Loucy (cell line): ENCODE results near the gene FMNL3.

Experiments used
- H2AFZ ChIP-seq: fragments of 200-600 bp; sonication (generic); 2 replicates; pipeline ENCODE4 v1.6.0; 2016; ENCODE audit warnings: antibody characterized with exemption, mild to moderate bottlenecking, low read length, moderate library complexity
- H3F3A ChIP-seq: fragments of 200-600 bp; 2 replicates; pipeline ENCODE4 v1.6.0; 2016; ENCODE audit warnings: antibody characterized with exemption, low read depth, mild to moderate bottlenecking
- H3K27me3 ChIP-seq: fragments of 200-600 bp; sonication (generic); 2 replicates; pipeline ENCODE4 v1.6.1; 2014; ENCODE audit warnings: low read length, mild to moderate bottlenecking; ENCODE audit not compliant: insufficient read depth, poor library complexity, severe bottlenecking
- H3K36me3 ChIP-seq: fragments of 200-600 bp; sonication (generic); 2 replicates; pipeline ENCODE4 v1.6.1; 2016; ENCODE audit warnings: low read length; ENCODE audit not compliant: insufficient read depth
- H3K4me1 ChIP-seq: fragments of 200-600 bp; sonication (generic); 2 replicates; pipeline ENCODE4 v1.5.1; 2014; ENCODE audit warnings: low read length, mild to moderate bottlenecking; ENCODE audit not compliant: insufficient read depth, poor library complexity, severe bottlenecking
- H3K4me2 ChIP-seq: fragments of 200-600 bp; sonication (generic); 2 replicates; pipeline ENCODE4 v1.6.0; 2014; ENCODE audit warnings: antibody characterized with exemption, low read length, low read depth, mild to moderate bottlenecking; ENCODE audit not compliant: poor library complexity, severe bottlenecking
- H3K4me3 ChIP-seq: fragments of 200-600 bp; sonication (generic); 2 replicates; pipeline ENCODE4 v1.5.1; 2014; ENCODE audit warnings: low read length, mild to moderate bottlenecking, mixed read lengths; ENCODE audit not compliant: poor library complexity, severe bottlenecking
- H3K79me2 ChIP-seq: fragments of 200-600 bp; sonication (generic); 2 replicates; pipeline ENCODE4 v1.6.1; 2014; ENCODE audit warnings: low read length; ENCODE audit not compliant: insufficient read depth
- H3K9ac ChIP-seq: fragments of 200-600 bp; sonication (generic); 2 replicates; pipeline ENCODE4 v1.6.0; 2014; ENCODE audit warnings: mild to moderate bottlenecking, low read depth, low read length, moderate library complexity; ENCODE audit not compliant: poor library complexity, severe bottlenecking
- H3K9me2 ChIP-seq: fragments of 200-600 bp; sonication (generic); replicated peaks from 2 replicates; pipeline ENCODE4 v1.6.1; 2016; ENCODE audit warnings: low read depth, low read length, mixed read lengths
- H3K9me3 ChIP-seq: fragments of 200-600 bp; sonication (generic); 2 replicates; pipeline ENCODE4 v1.6.1; 2014; ENCODE audit warnings: mild to moderate bottlenecking, antibody characterized with exemption, low read length, low read depth; ENCODE audit not compliant: insufficient read depth
- H4K20me1 ChIP-seq: fragments of 200-600 bp; sonication (generic); 2 replicates; pipeline ENCODE4 v1.6.0; 2014; ENCODE audit warnings: antibody characterized with exemption, low read length, mild to moderate bottlenecking; ENCODE audit not compliant: insufficient read depth, poor library complexity, severe bottlenecking
- EZH2phosphoT487 ChIP-seq: fragments of 200-600 bp; IDR thresholded peaks from 2 replicates; pipeline ENCODE4 v1.6.1; 2018; ENCODE audit warnings: antibody characterized with exemption, mild to moderate bottlenecking, moderate library complexity, borderline replicate concordance
- TF ChIP-seq, protein P1 (sequence below): fragments of 200-600 bp; sonication (generic); conservative IDR thresholded peaks from 2 replicates; pipeline ENCODE4 v1.5.1; 2014; ENCODE audit warnings: mild to moderate bottlenecking, antibody characterized with exemption, low read length

Gene FMNL3

DNA sequence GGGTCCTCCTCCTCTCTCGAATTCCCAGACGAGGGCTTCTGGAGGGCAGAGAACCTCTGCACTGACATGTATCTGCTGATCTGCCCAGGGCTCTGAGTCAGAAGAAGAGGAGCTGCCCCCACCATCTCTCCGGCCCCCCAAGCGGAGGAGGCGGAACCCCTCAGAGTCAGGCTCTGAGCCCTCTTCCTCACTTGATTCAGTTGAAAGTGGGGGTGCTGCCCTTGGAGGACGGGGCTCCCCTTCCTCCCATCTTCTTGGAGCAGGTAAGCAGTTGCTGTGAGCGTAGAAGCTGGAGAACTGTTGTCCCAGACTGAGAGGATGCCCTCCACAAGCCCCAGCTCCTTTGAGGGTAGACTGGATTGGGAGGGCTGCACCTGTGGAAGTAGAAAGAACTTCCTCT is 64.1 kb downstream of the FMNL3 start:
- no peaks in the 10 kb centered on the region for H3K9me2 ChIP-seq
- H2AFZ ChIP-seq = no peak overlapping the region
- peaks cover 21% of the 10 kb centered on the region; the same call in 1 of the 2 replicates for H3K36me3 ChIP-seq
- no peak overlapping the region for H3K4me3 ChIP-seq
- no peak overlapping the region for H3K4me2 ChIP-seq
- H3K9me3 ChIP-seq = no peaks in the 10 kb centered on the region
- no peak overlapping the region for H3K9ac ChIP-seq
- no peaks in the 10 kb centered on the region for H4K20me1 ChIP-seq
- H3K27me3 ChIP-seq = no peaks in the 10 kb centered on the region
- TF ChIP-seq, protein P1, sequence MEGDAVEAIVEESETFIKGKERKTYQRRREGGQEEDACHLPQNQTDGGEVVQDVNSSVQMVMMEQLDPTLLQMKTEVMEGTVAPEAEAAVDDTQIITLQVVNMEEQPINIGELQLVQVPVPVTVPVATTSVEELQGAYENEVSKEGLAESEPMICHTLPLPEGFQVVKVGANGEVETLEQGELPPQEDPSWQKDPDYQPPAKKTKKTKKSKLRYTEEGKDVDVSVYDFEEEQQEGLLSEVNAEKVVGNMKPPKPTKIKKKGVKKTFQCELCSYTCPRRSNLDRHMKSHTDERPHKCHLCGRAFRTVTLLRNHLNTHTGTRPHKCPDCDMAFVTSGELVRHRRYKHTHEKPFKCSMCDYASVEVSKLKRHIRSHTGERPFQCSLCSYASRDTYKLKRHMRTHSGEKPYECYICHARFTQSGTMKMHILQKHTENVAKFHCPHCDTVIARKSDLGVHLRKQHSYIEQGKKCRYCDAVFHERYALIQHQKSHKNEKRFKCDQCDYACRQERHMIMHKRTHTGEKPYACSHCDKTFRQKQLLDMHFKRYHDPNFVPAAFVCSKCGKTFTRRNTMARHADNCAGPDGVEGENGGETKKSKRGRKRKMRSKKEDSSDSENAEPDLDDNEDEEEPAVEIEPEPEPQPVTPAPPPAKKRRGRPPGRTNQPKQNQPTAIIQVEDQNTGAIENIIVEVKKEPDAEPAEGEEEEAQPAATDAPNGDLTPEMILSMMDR = no peak
- TF ChIP-seq EZH2phosphoT487 = no peak
- no peaks in the 10 kb centered on the region for H3F3A ChIP-seq
- H3K4me1 ChIP-seq = peaks cover 27% of the 10 kb centered on the region
- no peaks in the 10 kb centered on the region for H3K79me2 ChIP-seq

DNA sequence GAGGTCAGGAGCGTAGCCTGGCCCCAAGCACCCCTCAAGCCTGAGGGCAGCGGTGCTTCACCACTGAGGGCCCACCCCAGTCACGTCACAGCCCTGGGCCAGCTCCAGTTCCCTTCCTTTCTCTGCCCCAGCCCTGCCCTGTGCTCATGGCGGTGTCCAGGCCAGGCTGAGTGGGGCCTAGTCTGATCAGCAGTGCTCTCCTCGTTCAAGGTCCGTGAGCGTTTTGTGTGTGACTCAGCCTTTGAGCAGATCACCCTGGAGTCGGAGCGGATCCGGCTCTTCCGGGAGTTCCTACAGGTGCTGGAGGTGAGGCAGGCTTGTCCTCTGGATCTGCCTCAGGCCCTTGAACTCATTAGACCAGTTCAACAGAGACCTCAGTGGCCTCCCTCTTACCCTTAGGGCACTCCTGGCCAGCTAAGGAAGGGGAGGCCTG is 64.8 kb downstream of the FMNL3 start:
- Histone ChIP-seq H3K4me1 (peaks cover 22% of the 10 kb centered on the region), H3K27me3 (no peaks in the 10 kb centered on the region), H3K79me2 (no peaks in the 10 kb centered on the region), H3F3A (no peaks in the 10 kb centered on the region), H3K36me3 (peaks cover 21% of the 10 kb centered on the region; the same call in 1 of the 2 replicates), H3K4me3 (no peak overlapping the region), H4K20me1 (no peaks in the 10 kb centered on the region), H3K9me2 (no peaks in the 10 kb centered on the region), H3K4me2 (no peak overlapping the region), H2AFZ (no peak overlapping the region), H3K9me3 (no peaks in the 10 kb centered on the region), H3K9ac (no peak overlapping the region)
- TF ChIP-seq, protein P1 = no peak
- TF ChIP-seq EZH2phosphoT487 = no peak

- Histone ChIP-seq H3K9me3 (no peaks in the 10 kb centered on the region), H3K27me3 (no peaks in the 10 kb centered on the region), H3F3A (no peaks in the 10 kb centered on the region), H3K9me2 (no peaks in the 10 kb centered on the region), H3K9ac (no peak overlapping the region), H3K79me2 (no peaks in the 10 kb centered on the region), H3K4me3 (no peak overlapping the region), H2AFZ (no peak overlapping the region), H3K4me2 (no peak overlapping the region), H4K20me1 (no peaks in the 10 kb centered on the region), H3K4me1 (peaks cover 21% of the 10 kb centered on the region), H3K36me3 (peaks cover 16% of the 10 kb centered on the region; the same call in 1 of the 2 replicates)
- TF ChIP-seq, protein P1 = no peak
- no peak for TF ChIP-seq EZH2phosphoT487
Observed at GRCh38 chr12:49641748-49642369, 65.3 kb downstream of the FMNL3 start.
